Amniotic epithelial cell (primary cell): ENCODE results near the gene P2RX7.
"Not testable (repeated sequence)": the region's sequence is repeated elsewhere in the genome, so short reads cannot be mapped to it uniquely, and the experiment has no call there.

ENCODE experiments used
- DNase-seq: peaks from one replicate; pipeline ENCODE4 v3.0.0-alpha.2; 2010; ENCODE audit warnings: low read depth

P2RX7 gene

GRCh38 chr12:121135320-121135719, 2.6 kb downstream of the P2RX7 start:
- no peak for DNase-seq

- no peak for DNase-seq
Measured at GRCh38 chr12:121137512-121137911, 4.8 kb downstream of the P2RX7 start.

GRCh38 chr12:121138284-121138683, 5.6 kb downstream of the P2RX7 start:
- no peak for DNase-seq

GRCh38 chr12:121139286-121139685, 6.6 kb downstream of the P2RX7 start:
- DNase-seq = no peak

DNA sequence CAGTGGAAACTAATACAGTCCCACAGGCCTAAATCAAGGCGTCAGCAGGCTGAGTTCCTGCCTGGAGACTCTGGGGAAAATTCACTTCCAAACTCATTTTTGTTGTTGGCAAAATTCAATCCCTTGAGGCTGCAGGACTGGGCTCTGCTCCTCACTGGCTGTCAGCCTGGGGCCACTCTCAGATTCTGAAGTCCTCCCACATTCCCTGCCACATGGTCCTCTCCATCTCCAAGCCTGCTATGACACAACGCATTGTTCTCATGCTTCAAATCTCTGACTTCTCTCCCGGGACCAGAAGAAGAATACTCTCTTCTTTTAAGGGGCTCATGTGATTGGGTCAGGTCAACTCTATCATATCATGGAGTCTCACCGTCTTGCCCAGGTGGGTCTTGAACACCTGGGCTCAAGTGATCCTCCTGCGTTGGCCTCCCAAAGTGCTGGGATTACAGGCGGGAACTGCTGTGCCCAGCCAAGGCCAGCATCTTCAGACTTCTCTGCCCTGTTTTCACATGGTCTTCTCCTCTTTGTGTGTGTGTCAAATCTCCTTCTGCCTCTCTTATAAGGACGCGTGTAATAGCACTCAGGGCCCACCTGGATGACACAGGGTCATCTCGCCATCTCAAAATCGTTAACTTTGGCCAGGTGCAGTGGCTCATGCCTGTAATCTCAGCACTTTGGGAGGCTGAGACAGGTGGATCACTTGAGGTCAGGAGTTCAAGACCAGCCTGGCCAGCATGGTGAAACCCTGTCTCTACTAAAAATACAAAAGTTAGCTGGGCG, 9.7 kb downstream of the P2RX7 start:
- no peak for DNase-seq

DNA sequence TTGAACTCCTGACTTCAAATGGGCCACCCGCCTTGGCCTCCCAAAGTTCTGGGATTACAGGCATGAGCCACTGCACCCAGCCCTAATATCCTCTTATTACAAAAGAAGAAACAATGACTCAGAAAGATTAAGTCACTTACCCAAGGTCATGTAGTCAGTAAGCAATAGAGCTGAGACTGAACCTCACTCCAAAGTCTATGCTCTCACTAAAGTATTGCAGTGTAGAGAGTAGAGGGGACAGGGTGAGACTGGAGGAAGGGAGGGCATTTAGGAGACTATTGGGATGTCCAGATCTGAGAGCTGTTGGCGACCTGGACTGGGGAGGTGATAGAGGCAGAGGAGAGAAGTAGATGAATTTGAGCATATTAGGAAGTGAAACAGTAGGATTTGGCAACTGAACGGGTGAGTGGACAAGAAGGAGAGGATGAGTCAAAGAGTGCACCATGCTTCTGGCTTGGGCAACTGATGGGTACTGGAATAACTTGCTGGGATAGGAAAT, 11.8 kb downstream of the P2RX7 start:
- DNase-seq = peak; percentile 70

DNA sequence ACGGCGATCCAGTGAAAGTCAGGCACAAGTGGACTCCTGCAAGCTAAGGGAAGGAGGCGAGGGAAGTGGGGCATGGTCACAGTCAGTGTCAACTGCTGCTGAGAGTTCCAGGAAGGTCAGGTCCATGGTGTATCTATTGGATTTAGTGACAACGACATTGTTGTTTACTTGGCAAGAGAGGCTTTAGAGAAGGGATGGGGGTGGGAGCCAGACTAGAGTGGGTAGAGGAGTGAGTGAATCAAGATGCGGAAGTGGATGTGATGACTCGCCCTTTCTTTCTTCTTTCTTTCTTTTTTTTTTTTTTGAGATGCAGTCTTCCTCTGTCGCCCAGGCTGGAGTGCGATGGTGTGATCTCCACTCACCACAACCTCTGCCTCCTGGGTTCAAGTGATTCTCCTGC, 12.5 kb downstream of the P2RX7 start:
- DNase-seq = peak; percentile 21

DNA sequence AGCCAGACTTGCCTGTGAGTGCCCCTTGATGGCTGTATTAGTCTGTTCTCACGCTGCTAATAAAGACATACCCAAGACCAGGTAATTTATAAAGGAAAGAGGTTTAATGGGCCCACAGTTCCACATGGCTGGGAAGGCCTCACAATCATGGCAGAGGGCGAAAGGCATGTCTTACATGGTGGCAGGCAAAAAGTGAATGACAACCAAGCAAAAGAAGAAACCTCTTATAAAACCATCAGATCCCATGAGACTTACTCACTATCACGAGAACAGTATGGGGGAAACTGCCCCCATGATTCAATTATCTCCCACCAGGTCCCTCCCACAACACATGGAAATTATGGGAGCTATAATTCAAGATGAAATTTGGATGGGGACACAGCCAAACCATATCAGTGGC, 16.6 kb downstream of the P2RX7 start:
- not testable (repeated sequence) for DNase-seq

GRCh38 chr12:121154793-121155375, 22.2 kb downstream of the P2RX7 start:
- no peak for DNase-seq

DNA sequence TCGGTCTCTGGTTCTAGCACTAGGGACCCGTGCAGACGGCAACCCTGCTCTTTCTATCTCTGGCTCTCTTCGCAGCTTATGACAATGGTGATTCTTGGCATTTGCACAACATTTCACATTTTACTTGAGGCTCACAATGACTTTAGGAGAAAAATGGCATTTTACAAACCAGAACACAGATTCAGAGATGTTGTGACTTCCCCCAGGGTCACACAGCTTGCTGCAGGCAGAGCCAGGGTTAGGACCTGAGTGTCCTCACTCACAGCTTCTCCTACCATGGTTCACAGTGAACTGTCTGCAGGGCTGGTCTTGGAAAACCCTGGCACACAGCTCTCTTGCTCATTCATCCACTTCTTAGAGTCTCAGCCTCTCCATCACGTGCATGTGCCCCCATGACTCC, 23.7 kb downstream of the P2RX7 start:
- DNase-seq = no peak

DNA sequence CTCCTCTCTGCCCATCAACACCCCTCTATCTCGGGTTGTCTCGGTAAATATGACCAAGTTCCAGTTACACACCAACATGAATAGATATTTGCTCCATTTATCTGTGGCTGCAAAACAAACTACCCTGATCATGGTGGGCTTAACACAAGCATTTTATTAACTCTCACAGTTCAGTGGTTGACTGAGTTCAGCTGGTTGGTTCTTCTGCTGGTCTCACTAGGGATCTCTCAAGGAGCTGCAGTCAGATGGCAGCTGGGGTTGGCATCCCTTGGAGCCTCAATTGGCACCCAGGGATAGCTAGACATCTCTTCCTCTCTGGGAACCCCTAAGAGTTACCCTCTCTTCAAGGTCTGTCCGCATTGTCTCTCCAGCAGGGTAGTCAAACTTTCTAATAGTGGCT, 25.4 kb downstream of the P2RX7 start:
- no peak for DNase-seq

DNA sequence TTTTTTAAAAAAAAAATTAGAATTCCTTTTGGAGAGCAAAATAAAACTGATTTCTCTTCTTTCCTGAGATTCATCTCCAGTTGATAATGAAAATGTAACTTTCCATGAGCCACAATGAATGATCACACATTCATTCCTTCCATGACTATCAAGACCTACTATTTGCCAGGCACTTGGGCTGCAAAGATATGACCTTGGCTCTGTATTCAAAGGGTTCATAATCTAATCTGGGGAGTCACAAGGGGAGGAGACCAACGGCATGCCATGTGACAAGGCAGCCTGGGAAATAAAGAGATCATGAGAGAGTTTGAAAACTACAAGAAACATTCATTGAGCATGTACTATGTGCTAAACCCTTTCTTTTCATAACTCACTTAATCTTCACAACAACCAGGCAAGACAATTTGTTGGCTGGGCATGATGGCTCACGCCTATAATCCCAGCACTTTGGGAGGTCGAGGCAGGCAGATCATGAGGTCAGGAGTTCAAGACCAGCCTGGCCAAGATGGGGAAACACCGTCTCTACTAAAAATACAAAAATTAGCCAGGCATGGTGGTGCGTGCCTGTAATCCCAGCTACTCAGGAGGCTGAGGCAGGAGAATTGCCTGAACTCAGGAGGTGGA, 26.2 kb downstream of the P2RX7 start:
- not testable (repeated sequence) for DNase-seq

GRCh38 chr12:121159467-121160307, 27.0 kb downstream of the P2RX7 start:
- DNase-seq = no peak

DNA sequence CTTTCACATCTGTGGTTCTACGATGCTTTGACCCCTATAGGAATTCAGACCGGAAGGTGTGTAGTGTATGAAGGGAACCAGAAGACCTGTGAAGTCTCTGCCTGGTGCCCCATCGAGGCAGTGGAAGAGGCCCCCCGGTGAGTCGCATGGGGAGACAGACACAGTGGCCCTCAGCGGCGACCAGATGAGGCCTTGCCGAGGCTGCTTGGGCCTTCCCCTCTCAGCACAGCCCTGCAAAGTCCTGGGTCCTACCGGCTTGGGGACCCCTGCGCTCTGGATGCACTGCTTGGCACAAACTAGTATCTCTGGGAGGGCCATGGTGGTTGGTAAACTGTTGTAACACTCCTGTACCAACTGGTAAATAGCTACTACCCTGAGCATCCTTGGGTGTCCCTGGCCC, 29.7 kb downstream of the P2RX7 start:
- no peak for DNase-seq

- DNase-seq = no peak
Measured at GRCh38 chr12:121162985-121163384, 30.3 kb downstream of the P2RX7 start.

GRCh38 chr12:121164839-121165238, 32.2 kb downstream of the P2RX7 start:
- DNase-seq = not testable (repeated sequence)

DNA sequence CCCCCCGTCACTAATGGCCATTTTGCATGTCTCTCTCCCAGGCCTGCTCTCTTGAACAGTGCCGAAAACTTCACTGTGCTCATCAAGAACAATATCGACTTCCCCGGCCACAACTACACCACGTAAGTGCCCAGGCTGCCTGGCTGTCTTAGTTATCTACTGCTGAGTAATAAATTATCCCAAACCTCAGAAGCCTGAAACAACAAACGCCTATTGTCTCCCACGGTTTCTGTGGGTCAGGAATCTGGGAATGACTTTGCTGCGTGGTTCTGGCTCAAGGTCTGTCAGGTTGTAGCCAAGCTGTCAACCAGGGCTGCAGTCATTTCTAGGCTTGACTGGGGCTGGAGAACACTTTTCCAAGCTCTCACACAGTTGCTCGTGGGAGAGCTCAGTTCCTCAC, 32.6 kb downstream of the P2RX7 start:
- DNase-seq = peak; percentile 82

DNA sequence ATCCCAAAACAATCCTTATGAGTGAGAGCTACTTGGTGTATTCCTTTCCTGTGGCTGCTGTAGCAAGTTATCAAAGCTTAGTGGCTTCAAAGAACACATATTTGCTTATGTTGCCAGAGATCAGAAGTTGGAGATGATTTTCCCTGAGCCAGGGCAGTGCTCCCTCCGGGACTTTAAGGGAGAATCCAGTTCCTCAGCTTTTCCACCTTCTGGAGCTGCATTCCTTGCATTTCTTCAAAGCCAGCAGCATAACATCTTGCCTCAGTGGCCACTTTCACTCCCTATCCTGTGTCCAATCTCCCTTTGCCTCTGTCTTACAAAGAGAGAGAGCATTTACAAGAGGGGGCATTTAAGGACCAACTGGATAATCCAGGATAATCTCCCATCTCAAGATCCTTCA, 33.7 kb downstream of the P2RX7 start:
- no peak for DNase-seq

DNA sequence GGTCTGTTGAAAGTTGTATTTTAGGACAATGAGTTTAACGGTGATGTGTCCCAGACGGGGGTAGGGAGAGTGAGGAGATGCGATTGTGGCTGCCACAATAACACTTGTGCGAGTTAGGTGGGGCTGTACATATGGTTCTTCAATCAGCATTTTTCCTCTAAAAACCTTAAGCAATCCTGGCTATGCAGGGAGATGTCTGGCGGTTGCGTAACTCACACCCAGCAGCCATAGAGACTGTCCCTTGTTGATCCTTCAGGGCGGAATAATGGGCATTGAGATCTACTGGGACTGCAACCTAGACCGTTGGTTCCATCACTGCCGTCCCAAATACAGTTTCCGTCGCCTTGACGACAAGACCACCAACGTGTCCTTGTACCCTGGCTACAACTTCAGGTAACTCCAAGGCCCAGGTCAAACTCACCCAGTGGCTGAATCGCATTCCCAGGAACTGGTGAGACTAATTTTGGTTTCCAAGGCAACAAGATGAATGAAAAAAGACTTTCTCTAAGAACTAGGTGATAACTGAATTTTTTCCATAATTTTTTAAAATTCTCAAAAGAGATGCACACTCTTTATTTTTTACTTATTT, 34.6 kb downstream of the P2RX7 start:
- DNase-seq = peak; percentile 72

- DNase-seq = no peak
Measured at GRCh38 chr12:121167951-121168350, 35.3 kb downstream of the P2RX7 start.

- DNase-seq = no peak
Measured at GRCh38 chr12:121170151-121170550, 37.5 kb downstream of the P2RX7 start.
